ENCODE results near the gene TAF7L.

The TAF7L gene

GRCh38 chrX:101223226-101223625 lies 67.9 kb downstream of the TAF7L start:
- DNase-seq: no peak

- DNase-seq: peak in 6 of 56 donors; percentile 0 to 11 (median 1)
Observed at GRCh38 chrX:101220662-101221260, 70.4 kb downstream of the TAF7L start.

GRCh38 chrX:101219864-101220346 lies 71.2 kb downstream of the TAF7L start:
- DNase-seq: peak in 21 of 56 donors; percentile 0 to 42 (median 8)

- no peak for DNase-seq
Observed at GRCh38 chrX:101219116-101219863, 71.8 kb downstream of the TAF7L start, which contains the start of gene DRP2. DRP2 (plus strand) TSS chrX:101219786; CDS start chrX:101231648, 11,862 bp downstream.
